HL-60 (cell line): Measurements from ENCODE around the gene SLC29A3.

ENCODE experiments used
- DNase-seq, 2 experiments: peaks; one replicate each; pipeline ENCODE4 v3.0.0-alpha.2; 2010 to 2020; ENCODE audit warnings: low read depth in 1 of 2, low spot score in 1 of 2
- H3K27ac ChIP-seq: fragments of 250-450 bp; sonication (Bioruptor Pico); replicated peaks from 2 replicates; pipeline ENCODE4 v1.5.1; 2020; ENCODE audit warnings: mild to moderate bottlenecking, moderate library complexity
- H3K27me3 ChIP-seq: fragments of 250-450 bp; sonication (Bioruptor Pico); 2 replicates; pipeline ENCODE4 v1.5.1; 2021; ENCODE audit warnings: mild to moderate bottlenecking, moderate library complexity; ENCODE audit not compliant: insufficient read depth, poor library complexity, severe bottlenecking
- H3K4me3 ChIP-seq: replicated peaks from 2 replicates; pipeline ENCODE4 v1.5.1; 2011; ENCODE audit warnings: mild to moderate bottlenecking, control low read depth, low read length; ENCODE audit not compliant: insufficient read depth
- GABPA ChIP-seq: IDR thresholded peaks from 2 replicates; pipeline ENCODE4 v1.6.1; 2012; ENCODE audit warnings: low read depth
- POLR2AphosphoS5 ChIP-seq: IDR thresholded peaks from 2 replicates; pipeline ENCODE4 v1.6.1; 2012; ENCODE audit warnings: low read depth
- SPI1 ChIP-seq: IDR thresholded peaks from 2 replicates; pipeline ENCODE4 v1.6.1; 2012; ENCODE audit warnings: low read depth, mild to moderate bottlenecking, borderline replicate concordance
- TF ChIP-seq, protein P1 (sequence below): IDR thresholded peaks from 2 replicates; pipeline ENCODE4 v1.6.1; 2012; ENCODE audit warnings: low read depth; ENCODE audit not compliant: insufficient replicate concordance
- TF ChIP-seq, protein P2 (sequence below): IDR thresholded peaks from one replicate; pipeline ENCODE4 v1.5.1; 2011; ENCODE audit warnings: low read length, control low read depth, inconsistent platforms; ENCODE audit not compliant: insufficient read depth

Gene SLC29A3

DNA sequence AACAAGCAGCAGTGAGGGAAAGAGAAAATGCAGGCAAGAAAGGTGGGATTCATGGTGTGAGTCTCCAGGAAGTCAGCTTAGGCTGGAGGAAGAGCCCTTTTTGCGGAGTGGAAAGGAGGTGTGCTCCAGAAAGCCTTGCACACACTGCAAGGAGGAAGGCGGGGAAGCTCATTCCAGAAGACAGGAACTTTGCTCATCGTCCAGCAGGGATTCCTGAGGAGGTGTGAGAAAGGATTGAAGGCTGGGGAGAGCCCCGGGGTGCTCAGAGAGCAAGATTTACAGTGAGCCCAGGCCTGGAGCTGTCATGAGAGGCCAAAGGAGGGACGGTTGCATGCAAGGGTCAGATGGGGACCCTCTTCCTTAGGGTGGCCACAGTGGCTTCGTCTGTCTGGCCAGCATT, 17.6 kb downstream of the SLC29A3 start:
- no peak for DNase-seq
- Histone ChIP-seq H3K27ac (no peak overlapping the region), H3K27me3 (no peaks in the 10 kb centered on the region), H3K4me3 (no peak overlapping the region)
- TF ChIP-seq SPI1 = no peak
- TF ChIP-seq, protein P1, sequence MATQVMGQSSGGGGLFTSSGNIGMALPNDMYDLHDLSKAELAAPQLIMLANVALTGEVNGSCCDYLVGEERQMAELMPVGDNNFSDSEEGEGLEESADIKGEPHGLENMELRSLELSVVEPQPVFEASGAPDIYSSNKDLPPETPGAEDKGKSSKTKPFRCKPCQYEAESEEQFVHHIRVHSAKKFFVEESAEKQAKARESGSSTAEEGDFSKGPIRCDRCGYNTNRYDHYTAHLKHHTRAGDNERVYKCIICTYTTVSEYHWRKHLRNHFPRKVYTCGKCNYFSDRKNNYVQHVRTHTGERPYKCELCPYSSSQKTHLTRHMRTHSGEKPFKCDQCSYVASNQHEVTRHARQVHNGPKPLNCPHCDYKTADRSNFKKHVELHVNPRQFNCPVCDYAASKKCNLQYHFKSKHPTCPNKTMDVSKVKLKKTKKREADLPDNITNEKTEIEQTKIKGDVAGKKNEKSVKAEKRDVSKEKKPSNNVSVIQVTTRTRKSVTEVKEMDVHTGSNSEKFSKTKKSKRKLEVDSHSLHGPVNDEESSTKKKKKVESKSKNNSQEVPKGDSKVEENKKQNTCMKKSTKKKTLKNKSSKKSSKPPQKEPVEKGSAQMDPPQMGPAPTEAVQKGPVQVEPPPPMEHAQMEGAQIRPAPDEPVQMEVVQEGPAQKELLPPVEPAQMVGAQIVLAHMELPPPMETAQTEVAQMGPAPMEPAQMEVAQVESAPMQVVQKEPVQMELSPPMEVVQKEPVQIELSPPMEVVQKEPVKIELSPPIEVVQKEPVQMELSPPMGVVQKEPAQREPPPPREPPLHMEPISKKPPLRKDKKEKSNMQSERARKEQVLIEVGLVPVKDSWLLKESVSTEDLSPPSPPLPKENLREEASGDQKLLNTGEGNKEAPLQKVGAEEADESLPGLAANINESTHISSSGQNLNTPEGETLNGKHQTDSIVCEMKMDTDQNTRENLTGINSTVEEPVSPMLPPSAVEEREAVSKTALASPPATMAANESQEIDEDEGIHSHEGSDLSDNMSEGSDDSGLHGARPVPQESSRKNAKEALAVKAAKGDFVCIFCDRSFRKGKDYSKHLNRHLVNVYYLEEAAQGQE = no peak

DNA sequence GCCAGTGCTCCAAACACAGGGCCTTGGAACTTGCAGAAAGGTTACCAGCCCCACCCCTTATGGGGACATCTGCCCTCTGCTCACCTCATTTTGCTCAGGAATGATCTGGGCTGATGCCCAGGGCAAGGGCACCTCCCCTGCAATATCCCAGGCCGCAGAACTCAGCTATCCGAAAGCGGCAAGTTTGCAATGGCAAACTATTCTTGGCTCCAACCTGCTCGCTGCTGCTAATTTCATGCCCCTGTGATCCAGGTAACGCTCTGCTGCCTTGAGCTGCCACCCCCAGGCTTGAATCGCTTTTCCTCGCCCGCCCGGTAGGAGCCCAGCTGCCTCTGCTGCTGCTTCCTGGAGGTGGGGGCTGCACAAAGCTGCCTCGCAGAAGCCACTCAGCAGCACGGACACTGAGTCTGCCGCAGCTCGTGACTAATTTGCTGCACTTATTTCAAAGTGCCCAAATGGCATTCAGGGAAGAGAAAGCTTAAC, 18.2 kb downstream of the SLC29A3 start:
- H3K4me3 ChIP-seq = no peak overlapping the region
- no peak for DNase-seq
- no peak overlapping the region for H3K27ac ChIP-seq
- TF ChIP-seq SPI1 = no peak
- no peaks in the 10 kb centered on the region for H3K27me3 ChIP-seq

DNA sequence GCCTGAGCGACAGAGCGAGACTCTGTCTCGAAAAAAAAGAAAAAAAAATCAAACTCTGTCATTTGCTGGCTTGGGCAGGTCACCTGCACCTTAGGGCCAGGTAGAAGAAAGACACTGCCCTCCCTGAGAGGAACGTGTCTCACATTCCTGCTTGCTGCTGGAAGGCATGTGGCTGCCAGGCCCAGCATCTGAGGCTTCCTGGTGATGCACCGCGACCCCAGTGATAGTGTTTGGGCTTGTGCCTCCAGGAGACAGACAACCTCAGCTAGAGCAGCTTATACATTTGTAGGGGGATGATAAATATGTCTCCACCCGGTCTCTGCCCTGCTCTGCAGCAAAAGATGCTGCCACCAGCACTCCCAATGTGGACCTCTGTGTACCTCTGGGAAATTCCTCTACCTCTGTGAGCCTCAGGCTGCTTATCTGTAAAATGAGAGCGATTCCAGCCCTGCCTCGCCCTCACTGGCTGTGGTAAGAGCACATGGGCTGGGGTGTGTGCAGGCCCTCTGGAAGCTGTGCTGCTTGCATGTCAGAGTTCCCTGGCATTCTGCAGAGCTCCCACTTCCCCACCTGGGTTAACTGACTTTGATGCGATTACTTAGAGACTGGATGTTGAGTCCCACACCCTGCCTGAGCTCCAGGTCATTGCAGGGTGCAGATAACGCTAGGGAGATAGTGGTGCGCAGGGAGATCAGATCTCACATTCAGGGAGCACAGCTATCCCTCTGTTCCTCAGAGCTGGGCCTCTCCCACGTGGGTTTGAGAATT, 19.9 kb downstream of the SLC29A3 start:
- Histone ChIP-seq H3K4me3 (no peak overlapping the region), H3K27ac (no peak overlapping the region), H3K27me3 (no peaks in the 10 kb centered on the region)
- no peak for DNase-seq
- TF ChIP-seq, protein P2, sequence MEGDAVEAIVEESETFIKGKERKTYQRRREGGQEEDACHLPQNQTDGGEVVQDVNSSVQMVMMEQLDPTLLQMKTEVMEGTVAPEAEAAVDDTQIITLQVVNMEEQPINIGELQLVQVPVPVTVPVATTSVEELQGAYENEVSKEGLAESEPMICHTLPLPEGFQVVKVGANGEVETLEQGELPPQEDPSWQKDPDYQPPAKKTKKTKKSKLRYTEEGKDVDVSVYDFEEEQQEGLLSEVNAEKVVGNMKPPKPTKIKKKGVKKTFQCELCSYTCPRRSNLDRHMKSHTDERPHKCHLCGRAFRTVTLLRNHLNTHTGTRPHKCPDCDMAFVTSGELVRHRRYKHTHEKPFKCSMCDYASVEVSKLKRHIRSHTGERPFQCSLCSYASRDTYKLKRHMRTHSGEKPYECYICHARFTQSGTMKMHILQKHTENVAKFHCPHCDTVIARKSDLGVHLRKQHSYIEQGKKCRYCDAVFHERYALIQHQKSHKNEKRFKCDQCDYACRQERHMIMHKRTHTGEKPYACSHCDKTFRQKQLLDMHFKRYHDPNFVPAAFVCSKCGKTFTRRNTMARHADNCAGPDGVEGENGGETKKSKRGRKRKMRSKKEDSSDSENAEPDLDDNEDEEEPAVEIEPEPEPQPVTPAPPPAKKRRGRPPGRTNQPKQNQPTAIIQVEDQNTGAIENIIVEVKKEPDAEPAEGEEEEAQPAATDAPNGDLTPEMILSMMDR = no peak
- TF ChIP-seq SPI1 (no peak), GABPA (no peak), POLR2AphosphoS5 (no peak)
- TF ChIP-seq, protein P1 = no peak

DNA sequence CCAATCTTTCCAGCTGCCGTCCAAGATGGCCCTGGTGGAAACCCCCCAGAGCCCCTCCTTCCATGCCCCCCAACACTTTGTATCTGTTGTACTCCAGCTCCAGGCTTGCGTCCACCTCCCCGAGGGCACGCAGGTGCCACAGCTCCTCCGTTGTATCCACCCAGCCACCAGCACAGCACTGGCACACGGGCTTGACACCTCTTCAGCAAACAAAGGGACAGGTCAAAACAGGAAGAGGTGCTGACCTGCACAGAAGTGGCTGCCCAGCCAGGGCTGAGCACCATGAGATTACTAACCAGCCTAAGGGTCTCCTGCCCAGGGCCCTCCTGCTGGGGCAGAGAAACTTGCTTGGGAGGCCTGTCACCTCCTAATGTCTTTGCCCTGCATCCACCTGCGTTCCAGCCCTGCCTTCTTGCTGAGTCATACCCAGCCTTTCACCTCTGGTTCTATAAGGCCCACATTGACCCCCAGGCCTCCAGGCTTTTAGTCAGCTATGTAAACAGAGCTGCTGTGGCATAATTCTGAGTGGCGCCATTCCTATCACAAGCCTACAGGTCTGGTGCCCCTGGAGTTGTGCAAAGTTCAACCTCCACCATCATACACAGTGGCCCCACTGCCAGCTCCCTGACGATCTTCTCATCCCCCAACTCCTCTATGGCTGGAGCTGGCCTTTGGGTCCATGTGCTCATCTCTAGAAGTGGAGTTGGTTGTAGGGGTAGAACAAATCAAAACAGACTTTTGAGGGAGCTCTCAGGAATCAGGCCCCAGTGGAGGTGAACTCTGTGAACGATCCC, 20.9 kb downstream of the SLC29A3 start:
- no peak overlapping the region for H3K27ac ChIP-seq
- no peaks in the 10 kb centered on the region for H3K27me3 ChIP-seq
- no peak for TF ChIP-seq GABPA
- no peak for TF ChIP-seq POLR2AphosphoS5
- TF ChIP-seq, protein P1 = no peak
- TF ChIP-seq SPI1 = no peak
- TF ChIP-seq, protein P2 = no peak
- no peak overlapping the region for H3K4me3 ChIP-seq
- DNase-seq = no peak
